Endothelial cell of umbilical vein (primary cell): ENCODE data around the gene ENTR1.

ENCODE experiments used
- EZH2 ChIP-seq: IDR thresholded peaks from 2 replicates; pipeline ENCODE4 v1.6.1; 2012; ENCODE audit warnings: borderline replicate concordance, low read depth, mild to moderate bottlenecking, moderate library complexity, low read length, inconsistent platforms; ENCODE audit not compliant: severe bottlenecking
- POLR2A ChIP-seq: IDR thresholded peaks from 2 replicates; pipeline ENCODE4 v1.6.1; 2012; ENCODE audit warnings: low read depth, mild to moderate bottlenecking, control low read depth, low read length
- POLR2AphosphoS5 ChIP-seq: IDR thresholded peaks from 2 replicates; pipeline ENCODE4 v1.6.1; 2012; ENCODE audit warnings: low read depth, mild to moderate bottlenecking, control low read depth, low read length, moderate library complexity; ENCODE audit not compliant: insufficient read depth
- TF ChIP-seq, protein P1 (sequence below), 2 donors: IDR thresholded peaks; 1 replicate in 1 of 2; 2 replicates in 1 of 2; pipeline ENCODE4 v1.5.1; 2011; ENCODE audit warnings: low read length in 2 of 2, mild to moderate bottlenecking in 2 of 2, moderate library complexity in 2 of 2, control low read depth in 1 of 2, inconsistent platforms in 1 of 2, low read depth in 1 of 2; ENCODE audit not compliant: insufficient read depth in 1 of 2; ENCODE audit errors: extremely low read depth in 1 of 2

DNA sequence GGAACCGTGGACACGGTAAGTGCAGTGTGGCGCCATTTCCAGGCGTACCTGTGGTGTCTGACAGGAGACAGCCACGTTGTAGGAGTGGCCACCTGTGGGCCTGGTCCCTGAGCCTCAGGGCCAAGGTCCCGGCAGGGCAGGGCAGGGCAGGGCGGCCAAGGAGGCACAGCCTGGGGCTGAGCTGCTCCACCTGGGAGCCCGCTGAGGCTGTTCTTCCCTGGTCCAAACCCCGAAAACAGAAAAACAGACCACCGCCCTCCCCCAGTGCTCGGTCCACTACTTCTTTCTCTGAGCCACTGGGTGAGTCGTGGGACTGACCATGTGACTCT, 8.6 kb upstream of the ENTR1 start:
- TF ChIP-seq, protein P1, sequence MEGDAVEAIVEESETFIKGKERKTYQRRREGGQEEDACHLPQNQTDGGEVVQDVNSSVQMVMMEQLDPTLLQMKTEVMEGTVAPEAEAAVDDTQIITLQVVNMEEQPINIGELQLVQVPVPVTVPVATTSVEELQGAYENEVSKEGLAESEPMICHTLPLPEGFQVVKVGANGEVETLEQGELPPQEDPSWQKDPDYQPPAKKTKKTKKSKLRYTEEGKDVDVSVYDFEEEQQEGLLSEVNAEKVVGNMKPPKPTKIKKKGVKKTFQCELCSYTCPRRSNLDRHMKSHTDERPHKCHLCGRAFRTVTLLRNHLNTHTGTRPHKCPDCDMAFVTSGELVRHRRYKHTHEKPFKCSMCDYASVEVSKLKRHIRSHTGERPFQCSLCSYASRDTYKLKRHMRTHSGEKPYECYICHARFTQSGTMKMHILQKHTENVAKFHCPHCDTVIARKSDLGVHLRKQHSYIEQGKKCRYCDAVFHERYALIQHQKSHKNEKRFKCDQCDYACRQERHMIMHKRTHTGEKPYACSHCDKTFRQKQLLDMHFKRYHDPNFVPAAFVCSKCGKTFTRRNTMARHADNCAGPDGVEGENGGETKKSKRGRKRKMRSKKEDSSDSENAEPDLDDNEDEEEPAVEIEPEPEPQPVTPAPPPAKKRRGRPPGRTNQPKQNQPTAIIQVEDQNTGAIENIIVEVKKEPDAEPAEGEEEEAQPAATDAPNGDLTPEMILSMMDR (IDR thresholded peaks at IDR 0.05; ENCODE audit: extremely low read depth in 1 of 2, insufficient read depth in 1 of 2, low read depth in 1 of 2, low read length in 2 of 2), result no peak
- no peak for TF ChIP-seq EZH2
- TF ChIP-seq POLR2A, result no peak
- no peak for TF ChIP-seq POLR2AphosphoS5
